ENCODE measurements around the gene NPRL2.

DNA sequence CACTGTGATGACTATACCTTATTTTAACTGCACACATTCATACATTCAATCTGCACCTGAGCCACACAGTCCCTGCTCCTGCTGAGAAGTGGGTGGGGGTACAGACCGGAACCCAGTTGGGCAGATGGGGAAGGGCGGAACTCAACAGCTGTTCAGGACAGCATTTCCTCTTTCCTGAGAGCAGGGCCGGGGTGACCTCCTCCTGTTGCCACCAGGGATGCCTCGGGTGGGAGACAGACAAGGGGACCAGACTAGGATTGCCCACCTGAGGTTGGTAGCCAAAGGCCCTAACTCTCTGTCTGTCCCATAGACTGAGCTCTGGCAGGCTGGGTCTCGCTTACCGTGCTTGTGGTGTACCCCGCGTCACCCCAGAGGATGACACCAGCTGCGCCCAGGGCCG is 32.0 kb downstream of the NPRL2 start:
- TF ChIP-seq, protein P1, sequence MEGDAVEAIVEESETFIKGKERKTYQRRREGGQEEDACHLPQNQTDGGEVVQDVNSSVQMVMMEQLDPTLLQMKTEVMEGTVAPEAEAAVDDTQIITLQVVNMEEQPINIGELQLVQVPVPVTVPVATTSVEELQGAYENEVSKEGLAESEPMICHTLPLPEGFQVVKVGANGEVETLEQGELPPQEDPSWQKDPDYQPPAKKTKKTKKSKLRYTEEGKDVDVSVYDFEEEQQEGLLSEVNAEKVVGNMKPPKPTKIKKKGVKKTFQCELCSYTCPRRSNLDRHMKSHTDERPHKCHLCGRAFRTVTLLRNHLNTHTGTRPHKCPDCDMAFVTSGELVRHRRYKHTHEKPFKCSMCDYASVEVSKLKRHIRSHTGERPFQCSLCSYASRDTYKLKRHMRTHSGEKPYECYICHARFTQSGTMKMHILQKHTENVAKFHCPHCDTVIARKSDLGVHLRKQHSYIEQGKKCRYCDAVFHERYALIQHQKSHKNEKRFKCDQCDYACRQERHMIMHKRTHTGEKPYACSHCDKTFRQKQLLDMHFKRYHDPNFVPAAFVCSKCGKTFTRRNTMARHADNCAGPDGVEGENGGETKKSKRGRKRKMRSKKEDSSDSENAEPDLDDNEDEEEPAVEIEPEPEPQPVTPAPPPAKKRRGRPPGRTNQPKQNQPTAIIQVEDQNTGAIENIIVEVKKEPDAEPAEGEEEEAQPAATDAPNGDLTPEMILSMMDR (IDR thresholded peaks at IDR 0.05; ENCODE audit: insufficient read depth, low read length, poor library complexity, severe bottlenecking) = no peak
- TF ChIP-seq EZH2phosphoT487 (conservative IDR thresholded peaks at IDR 0.05; ENCODE audit: low read length) = no peak

Data from SU-DHL-6 (cell line).